ENCODE results near the gene FUZ.
"Not testable (repeated sequence)": the region's sequence is repeated elsewhere in the genome, so short reads cannot be mapped to it uniquely, and the experiment has no call there.

Gene FUZ

GRCh38 chr19:49820125-49820524 lies 7.0 kb upstream of the FUZ start:
- Histone ChIP-seq H3K27ac (ENCODE audit: low read depth, low read length, poor library complexity, severe bottlenecking) (peak overlapping the region; percentile 99), H3F3A (ENCODE audit: insufficient read depth, low read length) (no peaks in the 10 kb centered on the region), H3K4me1 (ENCODE audit: insufficient read depth, low read length, severe bottlenecking) (peaks cover 64% of the 10 kb centered on the region), H3K9ac (ENCODE audit: low read length) (peak overlapping the region; percentile 100), H4K20me1 (ENCODE audit: insufficient read depth, low read length) (no peaks in the 10 kb centered on the region), H3K27me3 (ENCODE audit: insufficient read depth, low read length) (no peaks in the 10 kb centered on the region), H3K36me3 (ENCODE audit: insufficient read depth, low read length) (peaks cover 50% of the 10 kb centered on the region), H3K79me2 (ENCODE audit: insufficient read depth, low read length) (peaks cover 44% of the 10 kb centered on the region), H3K4me2 (ENCODE audit: low read length) (peak overlapping the region; percentile 88), H3K9me2 (ENCODE audit: low read depth, low read length) (no peaks in the 10 kb centered on the region), H3K9me3 (ENCODE audit: low read length) (no peaks in the 10 kb centered on the region), H3K4me3 (ENCODE audit: low read depth, low read length, poor library complexity, severe bottlenecking) (peak overlapping the region; percentile 99), H2AFZ (ENCODE audit: low read length) (no peak overlapping the region)
- TF ChIP-seq CTCF (IDR thresholded peaks at IDR 0.05; ENCODE audit: low read length) (no peak), EZH2 (IDR thresholded peaks at IDR 0.05; ENCODE audit: borderline replicate concordance, low read length) (no peak)

GRCh38 chr19:49819452-49820115 lies 6.5 kb upstream of the FUZ start:
- not testable (repeated sequence) for H3K9me3 ChIP-seq (ENCODE audit: low read length); H4K20me1 ChIP-seq (ENCODE audit: insufficient read depth, low read length); H3F3A ChIP-seq (ENCODE audit: insufficient read depth, low read length); H3K9me2 ChIP-seq (ENCODE audit: low read depth, low read length); H3K27me3 ChIP-seq (ENCODE audit: insufficient read depth, low read length); H2AFZ ChIP-seq (ENCODE audit: low read length)
- H3K9ac ChIP-seq (ENCODE audit: low read length) = peak overlapping the region; percentile 100
- peak overlapping the region; percentile 88 for H3K4me2 ChIP-seq (ENCODE audit: low read length)
- H3K36me3 ChIP-seq (ENCODE audit: insufficient read depth, low read length) = peaks cover 45% of the 10 kb centered on the region
- peaks cover 61% of the 10 kb centered on the region for H3K4me1 ChIP-seq (ENCODE audit: insufficient read depth, low read length, severe bottlenecking)
- peaks cover 38% of the 10 kb centered on the region for H3K79me2 ChIP-seq (ENCODE audit: insufficient read depth, low read length)
- H3K4me3 ChIP-seq (ENCODE audit: low read depth, low read length, poor library complexity, severe bottlenecking) = peak overlapping the region; percentile 99
- H3K27ac ChIP-seq (ENCODE audit: low read depth, low read length, poor library complexity, severe bottlenecking) = peak overlapping the region; percentile 99

- Histone ChIP-seq H3K4me1 (ENCODE audit: insufficient read depth, low read length, severe bottlenecking) (peaks cover 61% of the 10 kb centered on the region), H3F3A (ENCODE audit: insufficient read depth, low read length) (peaks cover 10% of the 10 kb centered on the region), H3K36me3 (ENCODE audit: insufficient read depth, low read length) (peaks cover 37% of the 10 kb centered on the region), H3K79me2 (ENCODE audit: insufficient read depth, low read length) (peaks cover 31% of the 10 kb centered on the region), H3K9me2 (ENCODE audit: low read depth, low read length) (no peaks in the 10 kb centered on the region), H3K9me3 (ENCODE audit: low read length) (no peaks in the 10 kb centered on the region), H2AFZ (ENCODE audit: low read length) (no peak overlapping the region), H4K20me1 (ENCODE audit: insufficient read depth, low read length) (no peaks in the 10 kb centered on the region), H3K27me3 (ENCODE audit: insufficient read depth, low read length) (no peaks in the 10 kb centered on the region), H3K27ac (ENCODE audit: low read depth, low read length, poor library complexity, severe bottlenecking) (peak overlapping the region; percentile 99), H3K9ac (ENCODE audit: low read length) (peak overlapping the region; percentile 100), H3K4me2 (ENCODE audit: low read length) (peak overlapping the region; percentile 88), H3K4me3 (ENCODE audit: low read depth, low read length, poor library complexity, severe bottlenecking) (peak overlapping the region; percentile 99)
- TF ChIP-seq EZH2 (IDR thresholded peaks at IDR 0.05; ENCODE audit: borderline replicate concordance, low read length) = no peak
- no peak for TF ChIP-seq CTCF (IDR thresholded peaks at IDR 0.05; ENCODE audit: low read length)
Observed at GRCh38 chr19:49818649-49819370, 5.7 kb upstream of the FUZ start.

All from OCI-LY1 (cell line).